Gastroesophageal sphincter (tissue), 2 donors: ENCODE results near the gene SLC4A1AP.

Experiments used
- EP300 ChIP-seq: sonication (generic); formaldehyde crosslinking; IDR thresholded peaks from one replicate; pipeline ENCODE4 v1.6.1; 2017; ENCODE audit warnings: antibody characterized with exemption, mild to moderate bottlenecking
- POLR2AphosphoS5 ChIP-seq: sonication (generic); formaldehyde crosslinking; IDR thresholded peaks from one replicate; pipeline ENCODE4 v1.6.1; 2017; ENCODE audit warnings: antibody characterized with exemption

DNA sequence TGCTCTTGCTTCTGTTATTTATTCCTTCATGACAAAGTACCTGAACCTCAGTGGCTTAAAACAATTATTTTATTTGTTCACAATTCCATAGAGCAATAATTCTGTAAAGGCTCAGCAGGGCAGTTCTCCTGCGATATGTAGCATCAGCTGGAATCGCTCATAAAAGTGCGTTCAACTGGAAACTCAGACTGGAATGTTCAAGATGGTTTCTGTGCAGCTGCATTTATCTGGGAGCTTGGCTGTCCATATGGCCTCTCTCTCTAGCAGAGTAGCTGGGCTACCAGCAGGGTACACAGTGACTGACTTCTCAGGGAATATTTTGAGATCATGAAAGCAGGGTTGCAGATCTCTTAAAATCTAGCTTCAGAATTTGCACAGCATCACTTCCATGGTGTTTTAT, 48.4 kb upstream of the SLC4A1AP start:
- no peak for TF ChIP-seq EP300
- no peak for TF ChIP-seq POLR2AphosphoS5
